ENCODE data around the gene NECAP2. TPM values are rescaled to one million over a fixed set of nuclear protein-coding genes. Genes with fewer than 3 reads are reported as not detected.

Gene NECAP2
- total and polyA plus RNA-seq, 2 of the 4 experiments (the other 2 are of a cell fraction), result 80.5 to 85.1 TPM

DNA sequence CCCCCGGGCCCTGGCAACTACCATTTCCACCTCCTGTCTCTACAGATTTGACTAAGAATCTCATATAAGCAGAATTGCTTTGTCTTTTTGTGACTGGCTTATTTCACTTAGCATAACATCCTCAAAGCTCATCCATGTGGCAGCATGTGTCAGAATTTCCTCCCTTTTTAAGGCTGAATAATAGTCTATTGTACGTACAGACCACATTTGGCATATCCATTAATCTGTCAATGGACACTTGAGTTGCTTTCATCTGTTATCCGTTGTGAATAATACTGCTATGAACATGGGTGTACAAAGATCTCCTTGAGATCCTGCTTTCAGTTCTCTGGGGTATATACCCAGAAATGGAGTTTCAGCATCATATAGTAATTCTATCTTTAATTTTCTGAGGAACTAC, 27.3 kb upstream of the NECAP2 start:
- Histone ChIP-seq H3K4me1 (ENCODE audit: control insufficient read depth, insufficient read depth, low read length) (no peaks in the 10 kb centered on the region), H3K36me3 (ENCODE audit: control insufficient read depth, insufficient read depth, low read length) (no peaks in the 10 kb centered on the region), H3K27me3 (ENCODE audit: control insufficient read depth, insufficient read depth, low read length) (peaks cover 3% of the 10 kb centered on the region; the same call in 1 of the 2 replicates), H3K4ac (ENCODE audit: low read depth, low read length) (no peak overlapping the region), H3K9ac (ENCODE audit: low read depth, low read length) (no peak overlapping the region), H3K4me2 (ENCODE audit: low read depth, low read length) (no peak overlapping the region), H2BK120ac (ENCODE audit: low read depth, low read length) (no peak overlapping the region), H3K9me3 (ENCODE audit: control insufficient read depth, insufficient read depth, low read length) (no peaks in the 10 kb centered on the region), H4K20me1 (ENCODE audit: insufficient read depth, low read length) (no peaks in the 10 kb centered on the region), H3K23ac (ENCODE audit: low read depth, low read length) (no peak overlapping the region), H3K79me1 (ENCODE audit: low read depth in 1 of 2, low read length in 2 of 2) (no peaks in the 10 kb centered on the region), H3K9me1 (ENCODE audit: insufficient read depth, low read length) (no peaks in the 10 kb centered on the region), H3K4me3 (ENCODE audit: insufficient read depth, low read depth, low read length) (no peak overlapping the region), H4K91ac (ENCODE audit: insufficient read depth, low read depth, low read length) (no peak overlapping the region), H4K5ac (ENCODE audit: low read depth, low read length) (no peak overlapping the region), H3K14ac (replicated peaks; ENCODE audit: low read depth, low read length) (no peak overlapping the region), H2BK15ac (ENCODE audit: low read depth, low read length) (no peak overlapping the region), H3K56ac (ENCODE audit: extremely low read depth, insufficient read depth, low read length) (no peak overlapping the region), H4K8ac (ENCODE audit: low read depth in 2 of 2, low read length in 2 of 2) (no peak overlapping the region), H2AK9ac (replicated peaks; ENCODE audit: low read depth, low read length, poor library complexity) (no peak overlapping the region), H2AFZ (replicated peaks; ENCODE audit: low read length, poor library complexity) (no peak overlapping the region), H3K27ac (ENCODE audit: insufficient read depth, low read length) (no peak overlapping the region), H3K18ac (ENCODE audit: low read depth, low read length) (no peak overlapping the region), H2AK5ac (ENCODE audit: low read depth, low read length) (no peak overlapping the region), H2BK20ac (ENCODE audit: low read depth, low read length) (no peak overlapping the region), H2BK5ac (ENCODE audit: low read depth, low read length, poor library complexity, severe bottlenecking) (no peak overlapping the region)
- in situ Hi-C loops (cut with MboI; ENCODE audit: low sequenced_read_pairs), result no loop called here
- WGBS, 2 experiments (ENCODE audit: extremely low coverage in 2 of 2, insufficient read length in 1 of 2), result 75% methylated on average over 1 of the region's 3 CpGs; no CpG with 5 or more reads in 1 of the 2 experiments
- no TSS peak for BruUV-seq (replicated peaks)
- intact Hi-C loops (cut with micrococcal nuclease), result no loop called here
- ChIA-PET POLR2A (ENCODE audit: unreplicated experiment) (no interaction called here), CTCF (no interaction called here)
- TF ChIP-seq, protein P1, sequence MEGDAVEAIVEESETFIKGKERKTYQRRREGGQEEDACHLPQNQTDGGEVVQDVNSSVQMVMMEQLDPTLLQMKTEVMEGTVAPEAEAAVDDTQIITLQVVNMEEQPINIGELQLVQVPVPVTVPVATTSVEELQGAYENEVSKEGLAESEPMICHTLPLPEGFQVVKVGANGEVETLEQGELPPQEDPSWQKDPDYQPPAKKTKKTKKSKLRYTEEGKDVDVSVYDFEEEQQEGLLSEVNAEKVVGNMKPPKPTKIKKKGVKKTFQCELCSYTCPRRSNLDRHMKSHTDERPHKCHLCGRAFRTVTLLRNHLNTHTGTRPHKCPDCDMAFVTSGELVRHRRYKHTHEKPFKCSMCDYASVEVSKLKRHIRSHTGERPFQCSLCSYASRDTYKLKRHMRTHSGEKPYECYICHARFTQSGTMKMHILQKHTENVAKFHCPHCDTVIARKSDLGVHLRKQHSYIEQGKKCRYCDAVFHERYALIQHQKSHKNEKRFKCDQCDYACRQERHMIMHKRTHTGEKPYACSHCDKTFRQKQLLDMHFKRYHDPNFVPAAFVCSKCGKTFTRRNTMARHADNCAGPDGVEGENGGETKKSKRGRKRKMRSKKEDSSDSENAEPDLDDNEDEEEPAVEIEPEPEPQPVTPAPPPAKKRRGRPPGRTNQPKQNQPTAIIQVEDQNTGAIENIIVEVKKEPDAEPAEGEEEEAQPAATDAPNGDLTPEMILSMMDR (conservative IDR thresholded peaks at IDR 0.05; ENCODE audit: low read depth, low read length), result no peak
- TF ChIP-seq CEBPB (IDR thresholded peaks at IDR 0.05; ENCODE audit: low read depth, low read length) (no peak), MXI1 (IDR thresholded peaks at IDR 0.05; ENCODE audit: borderline replicate concordance, low read depth, low read length) (no peak), MAFK (IDR thresholded peaks at IDR 0.05; ENCODE audit: low read depth, low read length) (no peak), RCOR1 (IDR thresholded peaks at IDR 0.05; ENCODE audit: insufficient replicate concordance, low read length) (no peak), RFX5 (IDR thresholded peaks at IDR 0.05; ENCODE audit: low read depth, low read length) (no peak), SMC3 (IDR thresholded peaks at IDR 0.05; ENCODE audit: low read depth, low read length) (no peak), RAD21 (IDR thresholded peaks at IDR 0.05; ENCODE audit: low read length) (no peak), NFE2L2 (IDR thresholded peaks at IDR 0.05; ENCODE audit: low read depth, low read length) (no peak), FOS (IDR thresholded peaks at IDR 0.05; ENCODE audit: low read depth, low read length) (no peak), CHD1 (IDR thresholded peaks at IDR 0.05; ENCODE audit: low read depth, low read length) (no peak), POLR2A (IDR thresholded peaks at IDR 0.05; ENCODE audit: low read depth, low read length) (no peak), BHLHE40 (IDR thresholded peaks at IDR 0.05; ENCODE audit: low read depth, low read length) (no peak), MAZ (IDR thresholded peaks at IDR 0.05; ENCODE audit: borderline replicate concordance, low read depth, low read length) (no peak)
- TF ChIP-seq, protein P2, sequence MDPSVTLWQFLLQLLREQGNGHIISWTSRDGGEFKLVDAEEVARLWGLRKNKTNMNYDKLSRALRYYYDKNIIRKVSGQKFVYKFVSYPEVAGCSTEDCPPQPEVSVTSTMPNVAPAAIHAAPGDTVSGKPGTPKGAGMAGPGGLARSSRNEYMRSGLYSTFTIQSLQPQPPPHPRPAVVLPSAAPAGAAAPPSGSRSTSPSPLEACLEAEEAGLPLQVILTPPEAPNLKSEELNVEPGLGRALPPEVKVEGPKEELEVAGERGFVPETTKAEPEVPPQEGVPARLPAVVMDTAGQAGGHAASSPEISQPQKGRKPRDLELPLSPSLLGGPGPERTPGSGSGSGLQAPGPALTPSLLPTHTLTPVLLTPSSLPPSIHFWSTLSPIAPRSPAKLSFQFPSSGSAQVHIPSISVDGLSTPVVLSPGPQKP (IDR thresholded peaks at IDR 0.05; ENCODE audit: borderline replicate concordance, low read depth, low read length), result no peak
- TF ChIP-seq, protein P3, sequence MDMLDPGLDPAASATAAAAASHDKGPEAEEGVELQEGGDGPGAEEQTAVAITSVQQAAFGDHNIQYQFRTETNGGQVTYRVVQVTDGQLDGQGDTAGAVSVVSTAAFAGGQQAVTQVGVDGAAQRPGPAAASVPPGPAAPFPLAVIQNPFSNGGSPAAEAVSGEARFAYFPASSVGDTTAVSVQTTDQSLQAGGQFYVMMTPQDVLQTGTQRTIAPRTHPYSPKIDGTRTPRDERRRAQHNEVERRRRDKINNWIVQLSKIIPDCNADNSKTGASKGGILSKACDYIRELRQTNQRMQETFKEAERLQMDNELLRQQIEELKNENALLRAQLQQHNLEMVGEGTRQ (IDR thresholded peaks at IDR 0.05; ENCODE audit: low read depth, low read length), result no peak
- no peak for ATAC-seq (ENCODE audit: low read depth)
- DNase-seq, result no peak
- dilution Hi-C loops (cut with HindIII; ENCODE audit: low sequenced_read_pairs, unreplicated experiment), result no loop called here
